HepG2 (cell line): ENCODE results near the gene HIPK2.

Source experiments
- EHMT2 ChIP-seq: fragments of 200-600 bp; sonication (generic); IDR thresholded peaks from 2 replicates; pipeline ENCODE4 v1.7.0; 2017; ENCODE audit warnings: antibody characterized with exemption, low read depth, low read length, borderline replicate concordance
- HINFP ChIP-seq: sonication (generic); formaldehyde crosslinking; IDR thresholded peaks from 2 replicates; pipeline ENCODE4 v1.4.0; 2020; ENCODE audit warnings: low read depth, mild to moderate bottlenecking, missing genetic modification reagents
- NCOR1 ChIP-seq: fragments of 200-600 bp; sonication (generic); IDR thresholded peaks from 2 replicates; pipeline ENCODE4 v1.7.0; 2017; ENCODE audit warnings: antibody characterized with exemption, low read length, borderline replicate concordance
- NFAT5 ChIP-seq: sonication (generic); formaldehyde crosslinking; IDR thresholded peaks from 2 replicates; pipeline ENCODE4 v1.4.0; 2020; ENCODE audit warnings: missing genetic modification reagents
- POLR2AphosphoS5 ChIP-seq: IDR thresholded peaks from 2 replicates; pipeline ENCODE4 v1.6.1; 2012; ENCODE audit warnings: low read depth, low read length
- SAFB2 ChIP-seq: sonication (generic); formaldehyde crosslinking; IDR thresholded peaks from 2 replicates; pipeline ENCODE4 v1.5.1; 2020; ENCODE audit warnings: missing genetic modification reagents, low read depth, mild to moderate bottlenecking, borderline replicate concordance
- TOPORS ChIP-seq: sonication (generic); formaldehyde crosslinking; IDR thresholded peaks from 2 replicates; pipeline ENCODE4 v1.8.0; 2023; ENCODE audit warnings: mild to moderate bottlenecking, missing genetic modification reagents
- USF2 ChIP-seq, 2 experiments: sonication (generic) in 1 of 2; formaldehyde crosslinking in 1 of 2; IDR thresholded peaks; 2 replicates each; pipeline versions ENCODE4 v1.5.1 to v1.6.1; 2011 to 2020; ENCODE audit warnings: borderline replicate concordance in 1 of 2, low read depth in 1 of 2, low read length in 1 of 2, mild to moderate bottlenecking in 1 of 2, missing genetic modification reagents in 1 of 2, moderate library complexity in 1 of 2
- ZNF501 ChIP-seq: sonication (generic); formaldehyde crosslinking; IDR thresholded peaks from 2 replicates; pipeline ENCODE4 v1.5.1; 2020; ENCODE audit warnings: mild to moderate bottlenecking, moderate library complexity, missing genetic modification reagents
- ZNF577 ChIP-seq: sonication (generic); formaldehyde crosslinking; IDR thresholded peaks from 2 replicates; pipeline ENCODE4 v1.4.0; 2020; ENCODE audit warnings: mild to moderate bottlenecking, low read depth, missing genetic modification reagents, borderline replicate concordance
- ZNF782 ChIP-seq: sonication (generic); formaldehyde crosslinking; IDR thresholded peaks from 2 replicates; pipeline ENCODE4 v1.4.0; 2020; ENCODE audit warnings: missing genetic modification reagents, mild to moderate bottlenecking, borderline replicate concordance
- TF ChIP-seq, protein P1 (sequence below): sonication (generic); formaldehyde crosslinking; IDR thresholded peaks from 2 replicates; pipeline ENCODE4 v1.5.0; 2020; ENCODE audit warnings: mild to moderate bottlenecking, missing genetic modification reagents, moderate library complexity
- TF ChIP-seq, protein P2 (sequence below): sonication (generic); formaldehyde crosslinking; IDR thresholded peaks from 2 replicates; pipeline ENCODE4 v1.4.0; 2020; ENCODE audit warnings: missing genetic modification reagents, mild to moderate bottlenecking, borderline replicate concordance

DNA sequence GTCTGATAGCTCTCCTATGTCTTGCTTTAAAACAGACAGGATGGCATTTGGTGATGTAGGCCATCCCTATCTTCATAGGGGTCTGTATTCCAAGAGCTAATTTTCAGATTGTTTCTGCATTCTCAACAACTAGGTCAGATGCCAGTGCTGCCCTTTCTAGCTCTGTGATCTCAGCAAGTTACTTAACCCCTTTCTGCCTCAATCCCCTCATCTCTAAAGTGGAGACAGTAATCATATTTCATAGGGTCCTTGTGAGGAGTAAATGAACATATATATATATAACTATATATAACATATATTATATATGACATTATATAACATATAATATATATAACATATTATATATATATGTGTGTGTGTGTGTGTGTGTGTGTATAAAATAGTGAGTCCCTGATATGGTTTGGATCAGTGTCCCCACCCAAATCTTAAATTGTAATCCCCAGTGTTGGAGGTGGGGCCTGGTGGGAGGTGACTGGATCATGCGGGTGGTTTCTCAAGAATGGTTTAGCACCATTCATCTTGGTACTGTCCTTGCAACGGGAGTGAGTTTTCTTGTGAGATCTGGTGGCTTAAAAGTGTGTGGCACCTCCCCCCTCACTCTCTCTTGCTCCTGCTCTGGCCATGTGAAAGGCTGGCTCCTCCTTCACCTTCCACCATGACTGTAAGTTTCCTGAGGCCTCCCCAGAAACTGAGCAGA, 45.2 kb downstream of the HIPK2 start:
- TF ChIP-seq, protein P1, sequence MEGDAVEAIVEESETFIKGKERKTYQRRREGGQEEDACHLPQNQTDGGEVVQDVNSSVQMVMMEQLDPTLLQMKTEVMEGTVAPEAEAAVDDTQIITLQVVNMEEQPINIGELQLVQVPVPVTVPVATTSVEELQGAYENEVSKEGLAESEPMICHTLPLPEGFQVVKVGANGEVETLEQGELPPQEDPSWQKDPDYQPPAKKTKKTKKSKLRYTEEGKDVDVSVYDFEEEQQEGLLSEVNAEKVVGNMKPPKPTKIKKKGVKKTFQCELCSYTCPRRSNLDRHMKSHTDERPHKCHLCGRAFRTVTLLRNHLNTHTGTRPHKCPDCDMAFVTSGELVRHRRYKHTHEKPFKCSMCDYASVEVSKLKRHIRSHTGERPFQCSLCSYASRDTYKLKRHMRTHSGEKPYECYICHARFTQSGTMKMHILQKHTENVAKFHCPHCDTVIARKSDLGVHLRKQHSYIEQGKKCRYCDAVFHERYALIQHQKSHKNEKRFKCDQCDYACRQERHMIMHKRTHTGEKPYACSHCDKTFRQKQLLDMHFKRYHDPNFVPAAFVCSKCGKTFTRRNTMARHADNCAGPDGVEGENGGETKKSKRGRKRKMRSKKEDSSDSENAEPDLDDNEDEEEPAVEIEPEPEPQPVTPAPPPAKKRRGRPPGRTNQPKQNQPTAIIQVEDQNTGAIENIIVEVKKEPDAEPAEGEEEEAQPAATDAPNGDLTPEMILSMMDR (CRISPR knock-in tag), result no peak
- TF ChIP-seq HINFP (CRISPR knock-in tag) (no peak), ZNF782 (no peak), SAFB2 (CRISPR knock-in tag) (no peak), ZNF577 (CRISPR knock-in tag) (no peak), USF2 (IDR thresholded peaks at IDR 0.05; ENCODE audit: low read depth, low read length) (no peak), USF2 (CRISPR knock-in tag; IDR thresholded peaks at IDR 0.05; ENCODE audit: borderline replicate concordance) (no peak), NCOR1 (no peak), NFAT5 (no peak), EHMT2 (no peak), POLR2AphosphoS5 (no peak), TOPORS (CRISPR knock-in tag) (no peak), ZNF501 (no peak)
- TF ChIP-seq, protein P2, sequence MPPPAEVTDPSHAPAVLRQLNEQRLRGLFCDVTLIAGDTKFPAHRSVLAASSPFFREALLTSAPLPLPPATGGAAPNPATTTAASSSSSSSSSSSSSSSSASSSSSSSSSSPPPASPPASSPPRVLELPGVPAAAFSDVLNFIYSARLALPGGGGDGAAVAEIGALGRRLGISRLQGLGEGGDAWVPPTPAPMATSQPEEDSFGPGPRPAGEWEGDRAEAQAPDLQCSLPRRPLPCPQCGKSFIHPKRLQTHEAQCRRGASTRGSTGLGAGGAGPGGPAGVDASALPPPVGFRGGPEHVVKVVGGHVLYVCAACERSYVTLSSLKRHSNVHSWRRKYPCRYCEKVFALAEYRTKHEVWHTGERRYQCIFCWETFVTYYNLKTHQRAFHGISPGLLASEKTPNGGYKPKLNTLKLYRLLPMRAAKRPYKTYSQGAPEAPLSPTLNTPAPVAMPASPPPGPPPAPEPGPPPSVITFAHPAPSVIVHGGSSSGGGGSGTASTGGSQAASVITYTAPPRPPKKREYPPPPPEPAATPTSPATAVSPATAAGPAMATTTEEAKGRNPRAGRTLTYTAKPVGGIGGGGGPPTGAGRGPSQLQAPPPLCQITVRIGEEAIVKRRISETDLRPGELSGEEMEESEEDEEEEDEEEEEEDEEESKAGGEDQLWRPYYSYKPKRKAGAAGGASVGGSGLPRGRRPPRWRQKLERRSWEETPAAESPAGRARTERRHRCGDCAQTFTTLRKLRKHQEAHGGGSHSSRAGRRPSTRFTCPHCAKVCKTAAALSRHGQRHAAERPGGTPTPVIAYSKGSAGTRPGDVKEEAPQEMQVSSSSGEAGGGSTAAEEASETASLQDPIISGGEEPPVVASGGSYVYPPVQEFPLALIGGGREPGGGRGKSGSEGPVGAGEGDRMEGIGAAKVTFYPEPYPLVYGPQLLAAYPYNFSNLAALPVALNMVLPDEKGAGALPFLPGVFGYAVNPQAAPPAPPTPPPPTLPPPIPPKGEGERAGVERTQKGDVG, result no peak
